GM19193 (cell line): ENCODE measurements around the gene TCP11X1.
"Not testable (repeated sequence)": the region's sequence is repeated elsewhere in the genome, so short reads cannot be mapped to it uniquely, and the experiment has no call there.

Experiments
- POLR2A ChIP-seq: IDR thresholded peaks from 4 replicates; pipeline ENCODE4 v1.6.1; 2011; ENCODE audit not compliant: insufficient read depth, insufficient read length; ENCODE audit errors: extremely low read depth

The TCP11X1 gene

GRCh38 chrX:102214986-102215385 is at the start of gene TCP11X1:
TSS of gene TCP11X1 (plus strand) at chrX:102215301.
- not testable (repeated sequence) for TF ChIP-seq POLR2A

- no peak for TF ChIP-seq POLR2A
These were observed 29.0 kb upstream of the TCP11X1 start for GRCh38 chrX:102185967-102186720.

- not testable (repeated sequence) for TF ChIP-seq POLR2A
These were observed 31.8 kb downstream of the TCP11X1 start, which contains the start of gene NXF2 for GRCh38 chrX:102246893-102247292. TSS of gene NXF2 (plus strand) at chrX:102247167. CDS start at chrX:102307079, 59,912 bp downstream.
